Measurements from ENCODE around the gene NPC2. TPM values are rescaled to one million over a fixed set of nuclear protein-coding genes. Genes with fewer than 3 reads are reported as not detected.

The NPC2 gene
- total and polyA plus RNA-seq, 8 donors = 33.6 to 137 (median 59.1) TPM

Other genes starting within 250 kb of the NPC2 start
- 10 to 100 TPM; 15.5 to 36.9 (median 18.3) TPM for gene ABCD4, start 190.4 kb downstream of the NPC2 start, total RNA-seq
- gene ABCD4, start 190.4 kb downstream of the NPC2 start, polyA plus RNA-seq = 10 to 100 TPM; 54.7 to 68.1 TPM
- under 1 TPM in 2 of 6 donors, not detected in 4; 0.12 to 0.16 TPM for gene VRTN, start 144.8 kb downstream of the NPC2 start, total RNA-seq
- under 1 TPM in 1 of 2 donors, not detected in 1; 0.05 TPM for gene VRTN, start 144.8 kb downstream of the NPC2 start, polyA plus RNA-seq
- gene SYNDIG1L, start 67.1 kb downstream of the NPC2 start, total RNA-seq = under 1 TPM in 2 of 6 donors, not detected in 4; 0.26 to 0.28 TPM
- 1 to 10 TPM in 1 of 2 donors, under 1 TPM in 1; 0.23 to 2.5 TPM for gene SYNDIG1L, start 67.1 kb downstream of the NPC2 start, polyA plus RNA-seq
- 10 to 100 TPM in 3 of 6 donors, 1 to 10 TPM in 3; 8.6 to 14.4 (median 10.0) TPM for gene ISCA2, start 460 bp upstream of the NPC2 start, total RNA-seq
- gene ISCA2, start 460 bp upstream of the NPC2 start, polyA plus RNA-seq = 10 to 100 TPM in 1 of 2 donors, 1 to 10 TPM in 1; 7.7 to 23.4 TPM
- 10 to 100 TPM in 2 of 6 donors, 1 to 10 TPM in 4; 3.3 to 18.1 (median 5.5) TPM for gene LTBP2, start 118.9 kb upstream of the NPC2 start, total RNA-seq
- gene LTBP2, start 118.9 kb upstream of the NPC2 start, polyA plus RNA-seq = 1 to 10 TPM; 1.8 to 2.5 TPM
- 10 to 100 TPM; 11.1 to 20.9 (median 15.2) TPM for gene AREL1, start 219.8 kb upstream of the NPC2 start, total RNA-seq
- gene AREL1, start 219.8 kb upstream of the NPC2 start, polyA plus RNA-seq = 10 to 100 TPM in 1 of 2 donors, 1 to 10 TPM in 1; 7.6 to 10.3 TPM
- 10 to 100 TPM in 5 of 6 donors, 1 to 10 TPM in 1; 8.1 to 26.9 (median 17.2) TPM for gene FCF1, start 219.8 kb upstream of the NPC2 start, total RNA-seq
- 10 to 100 TPM in 1 of 2 donors, 1 to 10 TPM in 1; 2.5 to 12.9 TPM for gene FCF1, start 219.8 kb upstream of the NPC2 start, polyA plus RNA-seq